Measurements from ENCODE around the gene RPL41. TPM values are rescaled to one million over a fixed set of nuclear protein-coding genes. Genes with fewer than 3 reads are reported as not detected.

RPL41 gene
- polyA plus RNA-seq, 3 donors, result 4,378 to 5,767 (median 5,294) TPM

- DNase-seq (ENCODE audit: extremely low read depth in 1 of 11, low read depth in 9 of 11, low spot score in 4 of 11), result peak; percentile 94 to 100 (median 99)
These were observed 1.6 kb downstream of the RPL41 start, which contains the start of gene ZC3H10 for GRCh38 chr12:56117778-56118687. Gene ZC3H10, plus strand, starts transcription at chr12:56118266. Its CDS starts 2,297 bp downstream, at chr12:56120563.

- no peak for DNase-seq (ENCODE audit: extremely low read depth in 1 of 11, low read depth in 9 of 11, low spot score in 4 of 11)
These were observed 2.4 kb downstream of the RPL41 start for GRCh38 chr12:56118688-56119357.

GRCh38 chr12:56119361-56119796, 2.9 kb downstream of the RPL41 start:
- DNase-seq (ENCODE audit: extremely low read depth in 1 of 11, low read depth in 9 of 11, low spot score in 4 of 11), result peak in 8 of 11 donors; percentile 70 to 93 (median 84)

DNA sequence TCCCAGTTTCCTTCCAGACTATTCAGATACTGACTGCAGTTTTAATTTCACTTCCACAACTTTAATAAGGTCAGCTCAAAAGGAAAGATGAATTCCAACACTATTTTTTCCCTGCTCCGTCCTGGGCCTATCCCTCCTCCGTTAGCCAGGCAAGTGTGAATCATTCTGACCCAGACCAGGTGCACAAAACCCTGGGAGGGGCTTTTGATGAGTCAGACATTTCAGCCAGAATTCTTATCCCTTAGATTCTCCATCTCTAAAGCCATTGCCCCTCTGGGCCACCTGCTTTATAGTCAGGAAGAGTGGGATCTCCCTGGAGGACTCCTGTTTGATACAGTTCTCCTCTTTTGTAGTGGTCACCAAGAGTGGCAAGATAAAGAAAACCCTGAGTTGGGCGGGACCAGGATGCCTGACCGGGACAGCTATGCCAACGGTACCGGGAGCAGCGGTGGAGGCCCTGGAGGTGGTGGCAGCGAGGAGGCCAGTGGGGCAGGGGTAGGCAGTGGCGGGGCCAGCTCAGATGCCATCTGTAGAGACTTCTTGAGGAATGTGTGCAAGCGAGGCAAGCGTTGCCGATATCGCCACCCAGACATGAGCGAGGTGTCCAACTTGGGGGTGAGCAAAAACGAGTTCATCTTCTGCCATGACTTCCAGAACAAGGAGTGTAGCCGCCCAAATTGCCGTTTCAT, 3.9 kb downstream of the RPL41 start:
- no peak for DNase-seq (ENCODE audit: extremely low read depth in 1 of 11, low read depth in 9 of 11, low spot score in 4 of 11)

DNA sequence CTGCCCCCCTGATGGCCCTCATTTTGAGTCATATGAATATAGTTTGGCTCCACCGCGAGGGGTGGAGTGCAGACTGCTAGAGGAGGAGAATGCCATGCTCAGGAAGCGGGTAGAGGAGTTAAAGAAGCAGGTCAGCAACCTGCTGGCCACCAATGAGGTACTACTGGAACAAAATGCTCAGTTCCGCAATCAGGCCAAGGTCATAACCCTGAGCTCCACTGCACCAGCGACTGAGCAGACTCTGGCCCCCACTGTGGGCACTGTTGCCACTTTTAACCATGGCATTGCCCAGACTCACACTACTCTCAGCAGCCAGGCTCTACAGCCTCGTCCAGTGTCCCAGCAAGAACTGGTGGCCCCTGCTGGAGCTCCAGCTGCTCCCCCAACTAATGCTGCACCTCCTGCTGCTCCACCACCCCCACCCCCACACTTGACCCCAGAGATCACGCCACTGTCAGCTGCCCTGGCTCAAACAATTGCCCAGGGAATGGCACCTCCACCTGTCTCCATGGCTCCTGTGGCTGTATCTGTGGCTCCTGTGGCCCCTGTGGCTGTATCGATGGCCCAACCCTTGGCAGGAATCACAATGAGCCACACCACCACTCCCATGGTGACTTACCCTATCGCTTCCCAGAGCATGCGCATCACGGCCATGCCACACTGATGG, 4.9 kb downstream of the RPL41 start:
- no peak for DNase-seq (ENCODE audit: extremely low read depth in 1 of 11, low read depth in 9 of 11, low spot score in 4 of 11)

GRCh38 chr12:56122637-56123036, 6.2 kb downstream of the RPL41 start:
- DNase-seq (ENCODE audit: extremely low read depth in 1 of 11, low read depth in 9 of 11, low spot score in 4 of 11), result no peak

DNA sequence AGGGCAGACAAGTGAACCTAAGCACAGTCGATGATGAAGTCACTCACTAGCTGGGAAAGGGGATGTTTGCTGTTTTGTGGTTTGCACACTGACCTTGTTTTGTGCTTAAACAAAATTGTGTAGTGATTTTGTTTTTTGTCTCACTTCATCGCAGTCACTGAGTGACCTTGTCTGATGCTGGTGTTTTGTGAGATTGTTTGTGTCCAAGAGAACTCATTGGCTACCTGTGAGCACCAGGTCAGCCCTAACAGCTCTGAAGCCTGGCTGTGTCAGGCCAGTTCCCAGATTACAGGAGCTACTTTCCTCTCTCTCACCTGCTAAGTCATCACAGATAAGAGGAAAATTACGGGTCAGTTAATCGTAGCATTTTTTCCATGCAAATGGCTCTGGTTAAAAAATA, 7.7 kb downstream of the RPL41 start:
- no peak for DNase-seq (ENCODE audit: extremely low read depth in 1 of 11, low read depth in 9 of 11, low spot score in 4 of 11)

DNA sequence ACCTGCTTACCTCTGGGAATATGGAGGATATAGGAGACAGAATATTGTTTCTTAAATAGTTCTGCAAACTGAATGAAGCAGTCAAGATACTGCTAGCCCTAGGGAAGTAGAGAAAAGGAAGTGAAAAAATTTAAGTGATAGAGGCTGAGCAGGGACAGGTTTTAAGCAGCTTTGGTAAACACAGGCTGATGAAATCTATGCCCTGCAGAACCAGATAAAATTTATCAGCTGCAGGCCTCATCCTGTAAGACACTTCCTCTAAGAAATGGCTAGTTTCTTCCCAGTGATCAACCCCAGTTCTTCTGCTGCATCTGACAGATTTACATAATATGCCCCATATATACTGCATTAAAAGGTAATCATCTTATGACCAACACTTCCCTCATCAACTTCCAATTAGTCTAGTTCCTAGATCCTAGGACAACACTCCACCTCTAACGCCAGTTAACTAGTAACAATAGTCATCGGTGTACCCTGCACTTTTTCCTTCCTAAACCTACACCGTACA, 10.4 kb downstream of the RPL41 start:
- DNase-seq (ENCODE audit: extremely low read depth in 1 of 11, low read depth in 9 of 11, low spot score in 4 of 11), result no peak

GRCh38 chr12:56127485-56127887, 11.1 kb downstream of the RPL41 start:
- no peak for DNase-seq (ENCODE audit: extremely low read depth in 1 of 11, low read depth in 9 of 11, low spot score in 4 of 11)

- DNase-seq (ENCODE audit: extremely low read depth in 1 of 11, low read depth in 9 of 11, low spot score in 4 of 11), result peak; percentile 96 to 100 (median 99)
These were observed 11.6 kb downstream of the RPL41 start, which contains the start of gene ESYT1 for GRCh38 chr12:56127888-56128669. Gene ESYT1, plus strand, starts transcription at chr12:56128267. Its CDS starts 53 bp downstream, at chr12:56128320.

GRCh38 chr12:56128670-56129205, 12.3 kb downstream of the RPL41 start:
- no peak for DNase-seq (ENCODE audit: extremely low read depth in 1 of 11, low read depth in 9 of 11, low spot score in 4 of 11)

GRCh38 chr12:56129206-56129941, 12.9 kb downstream of the RPL41 start:
- DNase-seq (ENCODE audit: extremely low read depth in 1 of 11, low read depth in 9 of 11, low spot score in 4 of 11), result no peak

- no peak for DNase-seq (ENCODE audit: extremely low read depth in 1 of 11, low read depth in 9 of 11, low spot score in 4 of 11)
These were observed 13.6 kb downstream of the RPL41 start for GRCh38 chr12:56129942-56130495.

- DNase-seq (ENCODE audit: extremely low read depth in 1 of 11, low read depth in 9 of 11, low spot score in 4 of 11), result no peak
These were observed 14.4 kb downstream of the RPL41 start for GRCh38 chr12:56130876-56131275.

- no peak for DNase-seq (ENCODE audit: extremely low read depth in 1 of 11, low read depth in 9 of 11, low spot score in 4 of 11)
These were observed 18.5 kb downstream of the RPL41 start for GRCh38 chr12:56134897-56135296.

GRCh38 chr12:56137853-56138571, 21.6 kb downstream of the RPL41 start:
- DNase-seq (ENCODE audit: extremely low read depth in 1 of 11, low read depth in 9 of 11, low spot score in 4 of 11), result no peak

Data from renal cortex interstitium (tissue), 11 donors.